ENCODE data around the gene MINDY4. TPM values are rescaled to one million over a fixed set of nuclear protein-coding genes. Genes with fewer than 3 reads are reported as not detected.

The MINDY4 gene
- polyA plus RNA-seq, 1 experiment = 2.3 TPM

GRCh38 chr7:30733691-30734090, 37.5 kb upstream of the MINDY4 start:
- DNase-seq (ENCODE audit: low read depth) = no peak
- Histone ChIP-seq H3K27me3 (ENCODE audit: control insufficient read depth, insufficient read depth, low read length) (peaks cover 31% of the 10 kb centered on the region), H3K4me3 (ENCODE audit: low read depth, low read length) (no peak overlapping the region), H3K36me3 (ENCODE audit: control insufficient read depth, insufficient read depth, low read length) (no peaks in the 10 kb centered on the region)
- POLR2A ChIA-PET = no interaction called here
- TF ChIP-seq CTCF (IDR thresholded peaks at IDR 0.05; ENCODE audit: insufficient read depth, low read depth, low read length) = no peak
- CTCF ChIA-PET = interaction anchor here (1.0 kb wide), 1 partner anchor 17 kb away, joined by 3 read pairs; no protein-coding TSS in a partner anchor

GRCh38 chr7:30734497-30734896, 36.7 kb upstream of the MINDY4 start:
- H3K4me3 ChIP-seq (ENCODE audit: low read depth, low read length) = no peak overlapping the region
- CTCF ChIA-PET = interaction anchor here (1.0 kb wide), 1 partner anchor 18 kb away, joined by 3 read pairs; no protein-coding TSS in a partner anchor
- H3K36me3 ChIP-seq (ENCODE audit: control insufficient read depth, insufficient read depth, low read length) = no peaks in the 10 kb centered on the region
- POLR2A ChIA-PET = no interaction called here
- TF ChIP-seq CTCF (IDR thresholded peaks at IDR 0.05; ENCODE audit: insufficient read depth, low read depth, low read length) = no peak
- peaks cover 30% of the 10 kb centered on the region for H3K27me3 ChIP-seq (ENCODE audit: control insufficient read depth, insufficient read depth, low read length)
- no peak for DNase-seq (ENCODE audit: low read depth)

- POLR2A ChIA-PET = no interaction called here
- DNase-seq (ENCODE audit: low read depth) = no peak
- CTCF ChIA-PET = no interaction called here
- Histone ChIP-seq H3K4me3 (ENCODE audit: low read depth, low read length) (no peak overlapping the region), H3K27me3 (ENCODE audit: control insufficient read depth, insufficient read depth, low read length) (peaks cover 25% of the 10 kb centered on the region), H3K36me3 (ENCODE audit: control insufficient read depth, insufficient read depth, low read length) (no peaks in the 10 kb centered on the region)
- no peak for TF ChIP-seq CTCF (IDR thresholded peaks at IDR 0.05; ENCODE audit: insufficient read depth, low read depth, low read length)
Observed at GRCh38 chr7:30735631-30736030, 35.6 kb upstream of the MINDY4 start.

GRCh38 chr7:30736291-30736690, 34.9 kb upstream of the MINDY4 start:
- no peaks in the 10 kb centered on the region for H3K36me3 ChIP-seq (ENCODE audit: control insufficient read depth, insufficient read depth, low read length)
- CTCF ChIA-PET = no interaction called here
- no peak for DNase-seq (ENCODE audit: low read depth)
- POLR2A ChIA-PET = no interaction called here
- no peak overlapping the region for H3K4me3 ChIP-seq (ENCODE audit: low read depth, low read length)
- no peak for TF ChIP-seq CTCF (IDR thresholded peaks at IDR 0.05; ENCODE audit: insufficient read depth, low read depth, low read length)
- H3K27me3 ChIP-seq (ENCODE audit: control insufficient read depth, insufficient read depth, low read length) = peaks cover 20% of the 10 kb centered on the region

GRCh38 chr7:30738026-30738915, 32.9 kb upstream of the MINDY4 start:
- TF ChIP-seq CTCF (IDR thresholded peaks at IDR 0.05; ENCODE audit: insufficient read depth, low read depth, low read length) = no peak
- POLR2A ChIA-PET = no interaction called here
- H3K36me3 ChIP-seq (ENCODE audit: control insufficient read depth, insufficient read depth, low read length) = no peaks in the 10 kb centered on the region
- no peak overlapping the region for H3K4me3 ChIP-seq (ENCODE audit: low read depth, low read length)
- no peak for DNase-seq (ENCODE audit: low read depth)
- CTCF ChIA-PET = interaction anchor here (0.6 to 5.2 kb wide), 9 partner anchors 8 to 383 kb away, joined by 3 to 47 read pairs (median 10); partner anchors contain the start of gene MINDY4
- peaks cover 9% of the 10 kb centered on the region for H3K27me3 ChIP-seq (ENCODE audit: control insufficient read depth, insufficient read depth, low read length)

All from BJ (cell line).